ENCODE results near the gene PRUNE1.

DNA sequence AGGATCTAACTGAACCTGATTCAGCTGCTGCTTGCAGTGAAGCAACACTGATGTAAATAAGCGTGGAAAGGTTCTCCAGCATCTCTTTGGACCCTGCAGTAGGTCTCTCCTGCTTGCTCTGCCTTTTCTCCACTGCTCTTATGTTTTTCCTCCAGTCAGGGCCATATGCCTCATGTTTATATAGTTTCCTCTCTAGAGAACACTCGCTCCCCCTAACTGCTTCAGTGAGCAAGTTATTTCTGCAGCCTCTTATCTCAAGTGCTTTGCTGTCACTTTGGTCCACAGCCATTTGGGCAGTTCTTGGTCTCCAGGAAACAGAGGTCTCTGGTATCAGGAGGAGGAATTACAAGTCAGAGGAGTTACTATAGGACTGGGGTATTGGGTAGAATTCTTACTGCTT, 5.3 kb downstream of the PRUNE1 start:
- TF ChIP-seq, protein P1, sequence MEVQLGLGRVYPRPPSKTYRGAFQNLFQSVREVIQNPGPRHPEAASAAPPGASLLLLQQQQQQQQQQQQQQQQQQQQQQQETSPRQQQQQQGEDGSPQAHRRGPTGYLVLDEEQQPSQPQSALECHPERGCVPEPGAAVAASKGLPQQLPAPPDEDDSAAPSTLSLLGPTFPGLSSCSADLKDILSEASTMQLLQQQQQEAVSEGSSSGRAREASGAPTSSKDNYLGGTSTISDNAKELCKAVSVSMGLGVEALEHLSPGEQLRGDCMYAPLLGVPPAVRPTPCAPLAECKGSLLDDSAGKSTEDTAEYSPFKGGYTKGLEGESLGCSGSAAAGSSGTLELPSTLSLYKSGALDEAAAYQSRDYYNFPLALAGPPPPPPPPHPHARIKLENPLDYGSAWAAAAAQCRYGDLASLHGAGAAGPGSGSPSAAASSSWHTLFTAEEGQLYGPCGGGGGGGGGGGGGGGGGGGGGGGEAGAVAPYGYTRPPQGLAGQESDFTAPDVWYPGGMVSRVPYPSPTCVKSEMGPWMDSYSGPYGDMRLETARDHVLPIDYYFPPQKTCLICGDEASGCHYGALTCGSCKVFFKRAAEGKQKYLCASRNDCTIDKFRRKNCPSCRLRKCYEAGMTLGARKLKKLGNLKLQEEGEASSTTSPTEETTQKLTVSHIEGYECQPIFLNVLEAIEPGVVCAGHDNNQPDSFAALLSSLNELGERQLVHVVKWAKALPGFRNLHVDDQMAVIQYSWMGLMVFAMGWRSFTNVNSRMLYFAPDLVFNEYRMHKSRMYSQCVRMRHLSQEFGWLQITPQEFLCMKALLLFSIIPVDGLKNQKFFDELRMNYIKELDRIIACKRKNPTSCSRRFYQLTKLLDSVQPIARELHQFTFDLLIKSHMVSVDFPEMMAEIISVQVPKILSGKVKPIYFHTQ (CRISPR knock-in tag; IDR thresholded peaks at IDR 0.05), result no peak
- no peak for TF ChIP-seq MYBL2 (CRISPR knock-in tag; IDR thresholded peaks at IDR 0.05)
- TF ChIP-seq, protein P2, sequence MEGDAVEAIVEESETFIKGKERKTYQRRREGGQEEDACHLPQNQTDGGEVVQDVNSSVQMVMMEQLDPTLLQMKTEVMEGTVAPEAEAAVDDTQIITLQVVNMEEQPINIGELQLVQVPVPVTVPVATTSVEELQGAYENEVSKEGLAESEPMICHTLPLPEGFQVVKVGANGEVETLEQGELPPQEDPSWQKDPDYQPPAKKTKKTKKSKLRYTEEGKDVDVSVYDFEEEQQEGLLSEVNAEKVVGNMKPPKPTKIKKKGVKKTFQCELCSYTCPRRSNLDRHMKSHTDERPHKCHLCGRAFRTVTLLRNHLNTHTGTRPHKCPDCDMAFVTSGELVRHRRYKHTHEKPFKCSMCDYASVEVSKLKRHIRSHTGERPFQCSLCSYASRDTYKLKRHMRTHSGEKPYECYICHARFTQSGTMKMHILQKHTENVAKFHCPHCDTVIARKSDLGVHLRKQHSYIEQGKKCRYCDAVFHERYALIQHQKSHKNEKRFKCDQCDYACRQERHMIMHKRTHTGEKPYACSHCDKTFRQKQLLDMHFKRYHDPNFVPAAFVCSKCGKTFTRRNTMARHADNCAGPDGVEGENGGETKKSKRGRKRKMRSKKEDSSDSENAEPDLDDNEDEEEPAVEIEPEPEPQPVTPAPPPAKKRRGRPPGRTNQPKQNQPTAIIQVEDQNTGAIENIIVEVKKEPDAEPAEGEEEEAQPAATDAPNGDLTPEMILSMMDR (IDR thresholded peaks at IDR 0.05), result no peak
- TF ChIP-seq, protein P3, sequence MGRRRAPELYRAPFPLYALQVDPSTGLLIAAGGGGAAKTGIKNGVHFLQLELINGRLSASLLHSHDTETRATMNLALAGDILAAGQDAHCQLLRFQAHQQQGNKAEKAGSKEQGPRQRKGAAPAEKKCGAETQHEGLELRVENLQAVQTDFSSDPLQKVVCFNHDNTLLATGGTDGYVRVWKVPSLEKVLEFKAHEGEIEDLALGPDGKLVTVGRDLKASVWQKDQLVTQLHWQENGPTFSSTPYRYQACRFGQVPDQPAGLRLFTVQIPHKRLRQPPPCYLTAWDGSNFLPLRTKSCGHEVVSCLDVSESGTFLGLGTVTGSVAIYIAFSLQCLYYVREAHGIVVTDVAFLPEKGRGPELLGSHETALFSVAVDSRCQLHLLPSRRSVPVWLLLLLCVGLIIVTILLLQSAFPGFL (CRISPR knock-in tag; IDR thresholded peaks at IDR 0.05; ENCODE audit: borderline replicate concordance), result no peak
- TF ChIP-seq, protein P4, sequence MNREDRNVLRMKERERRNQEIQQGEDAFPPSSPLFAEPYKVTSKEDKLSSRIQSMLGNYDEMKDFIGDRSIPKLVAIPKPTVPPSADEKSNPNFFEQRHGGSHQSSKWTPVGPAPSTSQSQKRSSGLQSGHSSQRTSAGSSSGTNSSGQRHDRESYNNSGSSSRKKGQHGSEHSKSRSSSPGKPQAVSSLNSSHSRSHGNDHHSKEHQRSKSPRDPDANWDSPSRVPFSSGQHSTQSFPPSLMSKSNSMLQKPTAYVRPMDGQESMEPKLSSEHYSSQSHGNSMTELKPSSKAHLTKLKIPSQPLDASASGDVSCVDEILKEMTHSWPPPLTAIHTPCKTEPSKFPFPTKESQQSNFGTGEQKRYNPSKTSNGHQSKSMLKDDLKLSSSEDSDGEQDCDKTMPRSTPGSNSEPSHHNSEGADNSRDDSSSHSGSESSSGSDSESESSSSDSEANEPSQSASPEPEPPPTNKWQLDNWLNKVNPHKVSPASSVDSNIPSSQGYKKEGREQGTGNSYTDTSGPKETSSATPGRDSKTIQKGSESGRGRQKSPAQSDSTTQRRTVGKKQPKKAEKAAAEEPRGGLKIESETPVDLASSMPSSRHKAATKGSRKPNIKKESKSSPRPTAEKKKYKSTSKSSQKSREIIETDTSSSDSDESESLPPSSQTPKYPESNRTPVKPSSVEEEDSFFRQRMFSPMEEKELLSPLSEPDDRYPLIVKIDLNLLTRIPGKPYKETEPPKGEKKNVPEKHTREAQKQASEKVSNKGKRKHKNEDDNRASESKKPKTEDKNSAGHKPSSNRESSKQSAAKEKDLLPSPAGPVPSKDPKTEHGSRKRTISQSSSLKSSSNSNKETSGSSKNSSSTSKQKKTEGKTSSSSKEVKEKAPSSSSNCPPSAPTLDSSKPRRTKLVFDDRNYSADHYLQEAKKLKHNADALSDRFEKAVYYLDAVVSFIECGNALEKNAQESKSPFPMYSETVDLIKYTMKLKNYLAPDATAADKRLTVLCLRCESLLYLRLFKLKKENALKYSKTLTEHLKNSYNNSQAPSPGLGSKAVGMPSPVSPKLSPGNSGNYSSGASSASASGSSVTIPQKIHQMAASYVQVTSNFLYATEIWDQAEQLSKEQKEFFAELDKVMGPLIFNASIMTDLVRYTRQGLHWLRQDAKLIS (CRISPR knock-in tag; IDR thresholded peaks at IDR 0.05; ENCODE audit: borderline replicate concordance), result no peak
- no peak for TF ChIP-seq SMAD3 (CRISPR knock-in tag; IDR thresholded peaks at IDR 0.05; ENCODE audit: borderline replicate concordance)
- TF ChIP-seq ATF1 (CRISPR knock-in tag; IDR thresholded peaks at IDR 0.05), result no peak
